A549 (cell line): ENCODE measurements around the gene FUZ. TPM values are rescaled to one million over a fixed set of nuclear protein-coding genes. Genes with fewer than 3 reads are reported as not detected.

Experiments used
- ATOH8 ChIP-seq: fragments of 250-450 bp; sonication (Bioruptor Pico); IDR thresholded peaks from 2 replicates; pipeline ENCODE4 v1.5.0; 2020; ENCODE audit warnings: low read depth, mild to moderate bottlenecking, moderate library complexity
- BCL3 ChIP-seq: fragments of >200 bp; sonication (Bioruptor Twin); formaldehyde crosslinking; IDR thresholded peaks from 3 replicates; pipeline ENCODE4 v1.6.1; 2016
- CBX2 ChIP-seq: fragments of 200-600 bp; sonication (generic); IDR thresholded peaks from 2 replicates; pipeline ENCODE4 v1.6.1; 2016; ENCODE audit warnings: low read depth, mild to moderate bottlenecking, borderline replicate concordance
- CBX8 ChIP-seq: fragments of 200-600 bp; sonication (generic); IDR thresholded peaks from 2 replicates; pipeline ENCODE4 v1.6.1; 2016
- CHD2 ChIP-seq: fragments of 150-350 bp; IDR thresholded peaks from 2 replicates; pipeline ENCODE4 v1.6.1; 2014; ENCODE audit warnings: low read length; ENCODE audit not compliant: partially characterized antibody
- CHD4 ChIP-seq: fragments of 200-600 bp; sonication (generic); IDR thresholded peaks from 2 replicates; pipeline ENCODE4 v1.6.1; 2016; ENCODE audit warnings: antibody characterized with exemption, mild to moderate bottlenecking, borderline replicate concordance
- E2F6 ChIP-seq: IDR thresholded peaks from 2 replicates; pipeline ENCODE4 v1.6.1; 2012; ENCODE audit warnings: low read depth, borderline replicate concordance
- EHF ChIP-seq: fragments of 250-450 bp; sonication (Bioruptor Pico); IDR thresholded peaks from 2 replicates; pipeline ENCODE4 v1.5.0; 2020; ENCODE audit warnings: mild to moderate bottlenecking
- EP300 ChIP-seq, 2 experiments: fragments of >200 bp; sonication (Bioruptor Twin); formaldehyde crosslinking; IDR thresholded peaks; 2 replicates in 1 of 2; 3 replicates in 1 of 2; pipeline ENCODE4 v1.6.1; 2016 to 2017
- ESRRA ChIP-seq: fragments of 150-350 bp; IDR thresholded peaks from 2 replicates; pipeline ENCODE4 v1.6.1; 2014; ENCODE audit warnings: mild to moderate bottlenecking, low read length, borderline replicate concordance
- FOSB ChIP-seq: fragments of 250-450 bp; sonication (Bioruptor Pico); IDR thresholded peaks from 2 replicates; pipeline ENCODE4 v1.5.0; 2020; ENCODE audit warnings: mild to moderate bottlenecking, moderate library complexity
- FOSL2 ChIP-seq, 2 experiments: fragments of 450-650 bp in 1 of 2; fragments of >200 bp in 1 of 2; sonication (Bioruptor Twin) in 1 of 2; formaldehyde crosslinking; IDR thresholded peaks; 2 replicates each; pipeline versions ENCODE4 v1.5.0 to v1.6.1; 2016 to 2020; ENCODE audit warnings: mild to moderate bottlenecking in 1 of 2, moderate library complexity in 1 of 2
- HES2 ChIP-seq: fragments of >200 bp; sonication (Bioruptor Twin); formaldehyde crosslinking; IDR thresholded peaks from 2 replicates; pipeline ENCODE4 v1.6.1; 2016
- HMGXB4 ChIP-seq: fragments of 250-450 bp; sonication (Bioruptor Pico); IDR thresholded peaks from 2 replicates; pipeline ENCODE4 v1.5.0; 2021; ENCODE audit warnings: mild to moderate bottlenecking, moderate library complexity, borderline replicate concordance
- HOXB13 ChIP-seq: fragments of 250-450 bp; sonication (Bioruptor Pico); IDR thresholded peaks from 2 replicates; pipeline ENCODE4 v1.5.0; 2020; ENCODE audit warnings: low read depth, mild to moderate bottlenecking, moderate library complexity
- JUN ChIP-seq, 2 experiments: fragments of >200 bp; sonication (Bioruptor Twin); formaldehyde crosslinking; IDR thresholded peaks; 2 replicates in 1 of 2; 3 replicates in 1 of 2; pipeline ENCODE4 v1.6.1; 2016 to 2017
- KDM1A ChIP-seq: fragments of 200-600 bp; sonication (generic); IDR thresholded peaks from 2 replicates; pipeline ENCODE4 v1.6.1; 2016; ENCODE audit warnings: low read depth, mild to moderate bottlenecking
- KDM5A ChIP-seq: fragments of 200-600 bp; sonication (generic); IDR thresholded peaks from 2 replicates; pipeline ENCODE4 v1.6.1; 2016; ENCODE audit warnings: antibody characterized with exemption, mild to moderate bottlenecking
- MAZ ChIP-seq: fragments of 150-350 bp; IDR thresholded peaks from 2 replicates; pipeline ENCODE4 v1.6.1; 2014; ENCODE audit warnings: antibody characterized with exemption, low read depth, low read length, borderline replicate concordance
- MYC ChIP-seq: IDR thresholded peaks from 2 replicates; pipeline ENCODE4 v1.6.1; 2012; ENCODE audit warnings: mild to moderate bottlenecking, inconsistent platforms, low read length, improper control_type of control experiment, borderline replicate concordance
- NR3C1 ChIP-seq: fragments of >200 bp; sonication (Bioruptor Twin); formaldehyde crosslinking; IDR thresholded peaks from 3 replicates; pipeline ENCODE4 v1.6.1; 2017
- PHF8 ChIP-seq: fragments of 200-600 bp; sonication (generic); IDR thresholded peaks from 2 replicates; pipeline ENCODE4 v1.6.1; 2016; ENCODE audit warnings: low read depth, mild to moderate bottlenecking, antibody characterized with exemption, moderate library complexity, borderline replicate concordance
- POLR2A ChIP-seq: IDR thresholded peaks from 2 replicates; pipeline ENCODE4 v1.6.1; 2012; ENCODE audit warnings: mild to moderate bottlenecking, low read length
- RAD21 ChIP-seq, 2 experiments: fragments of >200 bp in 1 of 2; sonication (Bioruptor Twin) in 1 of 2; formaldehyde crosslinking in 1 of 2; IDR thresholded peaks in 1 of 2; conservative IDR thresholded peaks in 1 of 2; 2 replicates in 1 of 2; 3 replicates in 1 of 2; pipeline ENCODE4 v1.6.1; 2012 to 2018; ENCODE audit warnings: inconsistent platforms in 1 of 2
- REST ChIP-seq: fragments of 200-600 bp; sonication (generic); IDR thresholded peaks from 2 replicates; pipeline ENCODE4 v1.6.1; 2016; ENCODE audit warnings: antibody characterized with exemption, mild to moderate bottlenecking, moderate library complexity
- RNF2 ChIP-seq: fragments of 200-600 bp; sonication (generic); IDR thresholded peaks from 2 replicates; pipeline ENCODE4 v1.6.1; 2016; ENCODE audit warnings: low read depth, mild to moderate bottlenecking, antibody characterized with exemption, moderate library complexity, borderline replicate concordance
- TP53 ChIP-seq: fragments of 250-450 bp; sonication (Bioruptor Pico); IDR thresholded peaks from 2 replicates; pipeline ENCODE4 v1.5.0; 2021; ENCODE audit warnings: mild to moderate bottlenecking, moderate library complexity
- ZC3H11A ChIP-seq: fragments of 450-650 bp; IDR thresholded peaks from 2 replicates; pipeline ENCODE4 v1.6.1; 2014; ENCODE audit warnings: antibody characterized with exemption, mild to moderate bottlenecking
- ZFP36 ChIP-seq: fragments of 450-650 bp; IDR thresholded peaks from 2 replicates; pipeline ENCODE4 v1.6.1; 2014; ENCODE audit warnings: borderline replicate concordance; ENCODE audit not compliant: partially characterized antibody
- ZNF302 ChIP-seq: fragments of 250-450 bp; sonication (Bioruptor Pico); IDR thresholded peaks from 2 replicates; pipeline ENCODE4 v1.9.0; 2021; ENCODE audit warnings: inconsistent platforms, mild to moderate bottlenecking, moderate library complexity
- polyA plus RNA-seq, 4 experiments: library from polyadenylated mRNA; depleted of rRNA in 3 of 4; stranded (reverse); fragments of >200 nt; fragmentation: RNase III in 1 of 4; extraction: RNeasy Plus Mini Kit Qiagen cat#74134 plus additional on column Dnase treatment in 1 of 4; gene quantifications; 2 replicates in 3 of 4; 3 replicates in 1 of 4; pipeline ENCODE4 v1.2.3, GENCODE V29; 2011 to 2017
- TF ChIP-seq, protein P1 (sequence below): fragments of 150-350 bp; IDR thresholded peaks from 2 replicates; pipeline ENCODE4 v1.6.1; 2014; ENCODE audit warnings: low read depth, mild to moderate bottlenecking, low read length

The FUZ gene
- polyA plus RNA-seq, 2 of the 4 experiments (the other 2 are of a cell fraction), result 12.5 to 21.7 TPM

GRCh38 chr19:49817964-49818648 lies 5.0 kb upstream of the FUZ start, which contains the start of gene MED25 (continued):
- TF ChIP-seq BCL3 (0 out of 3 replicates have a peak, but pooled peaks have one; percentile 59), JUN (IDR thresholded peaks at IDR 0.05) (peak; percentile 29 to 47; a peak in 2 of 5 replicates), KDM5A (peak; percentile 31; the same call in 1 of the 2 replicates), HMGXB4 (CRISPR knock-in tag) (no peak), CHD4 (no peak), FOSB (CRISPR knock-in tag) (no peak), CBX2 (no peak), E2F6 (peak; percentile 64; the same call in 1 of the 2 replicates), MYC (no peak; the same call in 1 of the 2 replicates), RNF2 (no peak), ZFP36 (no peak), TP53 (peak; percentile 16; the same call in 1 of the 2 replicates), PHF8 (peak; percentile 65; the same call in 1 of the 2 replicates), FOSL2 (IDR thresholded peaks at IDR 0.05) (no peak), FOSL2 (CRISPR knock-in tag; IDR thresholded peaks at IDR 0.05) (no peak), ZC3H11A (no peak), CHD2 (no peak), EHF (CRISPR knock-in tag) (no peak), REST (no peak), ATOH8 (CRISPR knock-in tag) (no peak), HES2 (no peak), EP300 (IDR thresholded peaks at IDR 0.05) (no peak), ZNF302 (CRISPR knock-in tag) (no peak), HOXB13 (CRISPR knock-in tag) (peak; percentile 47; the same call in 1 of the 2 replicates), RAD21 (conservative IDR thresholded peaks at IDR 0.05 in 1 of 2, IDR thresholded peaks at IDR 0.05 in 1 of 2) (no peak), MAZ (no peak), POLR2A (peak; percentile 93), ESRRA (no peak), KDM1A (no peak), NR3C1 (no peak), CBX8 (no peak)
- TF ChIP-seq, protein P1, sequence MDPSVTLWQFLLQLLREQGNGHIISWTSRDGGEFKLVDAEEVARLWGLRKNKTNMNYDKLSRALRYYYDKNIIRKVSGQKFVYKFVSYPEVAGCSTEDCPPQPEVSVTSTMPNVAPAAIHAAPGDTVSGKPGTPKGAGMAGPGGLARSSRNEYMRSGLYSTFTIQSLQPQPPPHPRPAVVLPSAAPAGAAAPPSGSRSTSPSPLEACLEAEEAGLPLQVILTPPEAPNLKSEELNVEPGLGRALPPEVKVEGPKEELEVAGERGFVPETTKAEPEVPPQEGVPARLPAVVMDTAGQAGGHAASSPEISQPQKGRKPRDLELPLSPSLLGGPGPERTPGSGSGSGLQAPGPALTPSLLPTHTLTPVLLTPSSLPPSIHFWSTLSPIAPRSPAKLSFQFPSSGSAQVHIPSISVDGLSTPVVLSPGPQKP, result no peak
